Right lobe of liver (tissue), 6 donors: ENCODE results near the gene LAMTOR5. TPM values are rescaled to one million over a fixed set of nuclear protein-coding genes. Genes with fewer than 3 reads are reported as not detected.
A peak's percentile ranks its signal among the peaks of the same experiment; 100 is the strongest.

Experiments
- ATAC-seq, 4 donors: fragments of 200-7000 bp; cut with Tn5 transposase; one replicate each; pipeline ENCODE4 v1.9.1; 2020; ENCODE audit warnings: mild to moderate bottlenecking in 4 of 4, moderate library complexity in 4 of 4
- DNase-seq, 3 donors: peaks; one replicate each; pipeline ENCODE4 v3.0.0-alpha.2; 2020
- H3K27ac ChIP-seq, 3 donors: fragments of 200-600 bp; one replicate each; pipeline ENCODE4 v1.8.0; 2022
- H3K27me3 ChIP-seq, 2 donors: fragments of 200-600 bp; one replicate each; pipeline ENCODE4 v1.8.0; 2022
- H3K36me3 ChIP-seq, 4 donors: fragments of 200-600 bp; sonication (generic) in 1 of 4; one replicate each; pipeline versions ENCODE4 v1.5.1 to v1.8.0; 2017 to 2022; ENCODE audit warnings: control low read depth in 1 of 4
- H3K4me1 ChIP-seq, 4 donors: fragments of 200-600 bp; sonication (generic) in 1 of 4; one replicate each; pipeline versions ENCODE4 v1.5.1 to v1.8.0; 2017 to 2022; ENCODE audit warnings: control low read depth in 1 of 4
- H3K4me3 ChIP-seq, 3 donors: fragments of 200-600 bp; one replicate each; pipeline ENCODE4 v1.8.0; 2022
- H3K9me3 ChIP-seq, 4 donors: fragments of 200-600 bp; sonication (generic) in 1 of 4; one replicate each; pipeline versions ENCODE4 v1.5.1 to v1.8.0; 2017 to 2022; ENCODE audit warnings: control low read depth in 1 of 4
- CTCF ChIP-seq, 4 donors: fragments of 200-600 bp in 3 of 4; fragments of 450-650 bp in 1 of 4; IDR thresholded peaks; one replicate each; pipeline versions ENCODE4 v1.5.1 to v1.8.0; 2016 to 2022; ENCODE audit warnings: antibody characterized with exemption in 4 of 4, mild to moderate bottlenecking in 2 of 4
- POLR2A ChIP-seq: fragments of 450-650 bp; IDR thresholded peaks from one replicate; pipeline ENCODE4 v1.6.1; 2017; ENCODE audit warnings: antibody characterized with exemption, mild to moderate bottlenecking
- WGBS: methylation state at CpG from one replicate; pipeline ENCODE4 v1.1.6; 2018; ENCODE audit warnings: low coverage, low lambda C conversion rate; ENCODE audit not compliant: insufficient coverage; ENCODE audit errors: missing lambda C conversion rate; 5-methylcytosine and 5-hydroxymethylcytosine counted together
- intact Hi-C, 2 donors: fragments of 100-400 bp; cut with DNase I; formaldehyde crosslinking; loops; one replicate each; pipeline versions ENCODE4 v1.11.2 to v1.14.1; 2022
- total RNA-seq, 6 experiments: library from RNA; depleted of rRNA in 2 of 6; stranded (reverse); fragments of >200 nt in 2 of 6; fragmentation: NEBNext Ultra II Directional in 3 of 6; extraction: Animal tissue kit (Norgen Biotek cat#: 25700) in 3 of 6; gene quantifications; one replicate each; pipeline versions ENCODE4 v1.1.0 to v1.2.4, GENCODE V29; 2016 to 2023
- donor health status: DM: no; HTN: yes; CAD: no.
- donor health status: DM: no; HTN: no; CAD: no.
- donor health status: DM: no; HTN: no; CAD: no.
- donor health status: DM: no; HTN: yes; CAD: no.
- donor health status: DM: no; HTN: yes; CAD: no.

The LAMTOR5 gene
- total RNA-seq, 6 experiments from 2014 or later: 47.6 to 81.4 (median 53.9) TPM

GRCh38 chr1:110390096-110390495 lies 17.4 kb downstream of the LAMTOR5 start:
- TF ChIP-seq CTCF (IDR thresholded peaks at IDR 0.05) (no peak), POLR2A (no peak)
- no peak for DNase-seq
- peak overlapping the region in 2 of 3 donors; percentile 26 to 29 for H3K4me3 ChIP-seq

GRCh38 chr1:110387048-110387754 lies 20.3 kb downstream of the LAMTOR5 start:
- intact Hi-C loops: no loop called here
- no peak for TF ChIP-seq POLR2A
- TF ChIP-seq CTCF (IDR thresholded peaks at IDR 0.05): no peak
- no peak overlapping the region for H3K4me3 ChIP-seq
- no peak for DNase-seq
- H3K27ac ChIP-seq: no peak overlapping the region
- no peak for ATAC-seq
- peaks cover 0 to 4% (median 0%) of the 10 kb centered on the region in 4 donors for H3K36me3 ChIP-seq
- no peaks in the 10 kb centered on the region for H3K9me3 ChIP-seq
- H3K4me1 ChIP-seq: no peaks in the 10 kb centered on the region
- H3K27me3 ChIP-seq: no peaks in the 10 kb centered on the region
- 80% methylated on average over 1 of the region's 1 CpG for WGBS

More at GRCh38 chr1:110390096-110390495, 17.4 kb downstream of the LAMTOR5 start:
- H3K36me3 ChIP-seq: no peaks in the 10 kb centered on the region
- no peaks in the 10 kb centered on the region for H3K27me3 ChIP-seq
- peaks cover 0 to 13% (median 0%) of the 10 kb centered on the region in 4 donors for H3K4me1 ChIP-seq
- ATAC-seq: peak in 1 of 4 donors; percentile 22
- H3K27ac ChIP-seq: no peak overlapping the region
- 73% methylated on average over 6 of the region's 6 CpGs for WGBS
- no peaks in the 10 kb centered on the region for H3K9me3 ChIP-seq
- intact Hi-C loops: loop anchor here in 1 of 2 donors (10.0 kb wide), 1 partner anchor 45 kb away; no protein-coding TSS in a partner anchor

- ATAC-seq (no peak), DNase-seq (no peak)
- no peaks in the 10 kb centered on the region for H3K9me3 ChIP-seq
- H3K4me3 ChIP-seq: no peak overlapping the region
- H3K36me3 ChIP-seq: peaks cover 0 to 5% (median 0%) of the 10 kb centered on the region in 4 donors
- TF ChIP-seq CTCF (IDR thresholded peaks at IDR 0.05) (no peak), POLR2A (no peak)
- no peak overlapping the region for H3K27ac ChIP-seq
- no peaks in the 10 kb centered on the region for H3K4me1 ChIP-seq
- 83% methylated on average over 1 of the region's 1 CpG for WGBS
- no peaks in the 10 kb centered on the region for H3K27me3 ChIP-seq
- intact Hi-C loops: no loop called here
Measured at GRCh38 chr1:110385369-110385768, 22.1 kb downstream of the LAMTOR5 start.

GRCh38 chr1:110384581-110385321 lies 22.7 kb downstream of the LAMTOR5 start:
- H3K27me3 ChIP-seq: no peaks in the 10 kb centered on the region
- 87% methylated on average over 13 of the region's 19 CpGs for WGBS
- peaks cover 0 to 5% (median 0%) of the 10 kb centered on the region in 4 donors for H3K36me3 ChIP-seq
- ATAC-seq: no peak
- TF ChIP-seq POLR2A (no peak), CTCF (IDR thresholded peaks at IDR 0.05) (no peak)
- no peak overlapping the region for H3K27ac ChIP-seq
- no peaks in the 10 kb centered on the region for H3K9me3 ChIP-seq
- H3K4me3 ChIP-seq: no peak overlapping the region
- intact Hi-C loops: no loop called here
- no peaks in the 10 kb centered on the region for H3K4me1 ChIP-seq
- no peak for DNase-seq
